ENCODE results near the gene ABCB9. TPM values are rescaled to one million over a fixed set of nuclear protein-coding genes. Genes with fewer than 3 reads are reported as not detected.

The ABCB9 gene
- total RNA-seq, 1 donor from 2014 or later = 11.6 TPM

DNA sequence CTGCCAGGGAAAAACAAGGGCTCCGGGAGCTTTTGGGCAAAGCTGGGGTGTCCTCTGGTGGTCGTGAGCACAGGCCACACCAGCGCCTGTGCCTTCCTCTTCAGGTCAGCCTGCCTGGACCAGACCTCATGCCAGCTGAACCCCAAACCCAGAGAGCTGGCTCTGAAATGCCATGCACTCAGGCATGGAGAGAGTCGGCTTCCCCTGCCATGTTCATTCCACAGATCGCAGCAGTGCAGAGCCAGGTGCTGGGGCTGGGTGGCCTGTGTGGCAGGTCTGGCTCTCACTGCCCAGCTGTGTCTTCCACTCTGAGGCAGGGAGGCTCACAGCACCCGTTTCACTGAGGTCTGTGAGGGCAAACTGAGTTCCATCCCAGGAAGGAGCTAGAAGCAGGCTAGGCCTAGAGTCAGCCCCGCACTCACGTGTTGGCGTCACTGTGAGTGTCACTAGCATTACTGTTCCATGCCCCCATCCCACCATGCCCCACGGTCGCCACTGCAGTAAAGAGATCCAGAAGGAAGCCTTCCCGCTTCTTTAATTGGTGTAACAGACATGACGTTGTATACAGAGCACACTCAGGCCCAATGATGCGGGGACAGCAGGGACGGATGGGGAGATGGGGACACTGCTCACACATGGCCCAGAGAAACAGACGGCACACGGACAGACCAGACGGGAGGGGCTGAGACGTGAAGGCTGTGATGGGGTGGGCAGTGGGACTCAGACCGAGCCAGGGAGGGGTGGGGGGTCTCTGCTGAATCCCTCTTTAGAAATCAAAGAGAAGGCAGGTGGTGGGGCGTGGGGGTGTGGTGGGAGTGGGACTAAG lies 16.9 kb upstream of the ABCB9 start:
- Histone ChIP-seq H2AFZ (ENCODE audit: low read depth, low read length) (no peak overlapping the region), H3K27ac (ENCODE audit: low read depth, low read length) (no peak overlapping the region), H3K36me3 (ENCODE audit: insufficient read depth, low read length) (no peaks in the 10 kb centered on the region), H4K20me1 (ENCODE audit: insufficient read depth, low read length) (peaks cover 28% of the 10 kb centered on the region), H3K9me3 (ENCODE audit: insufficient read depth, low read depth, low read length) (no peaks in the 10 kb centered on the region), H3K4me2 (ENCODE audit: low read length) (peak overlapping the region; percentile 93), H3K79me2 (ENCODE audit: insufficient read depth, low read length) (peaks cover 53% of the 10 kb centered on the region), H3K27me3 (ENCODE audit: insufficient read depth, low read length) (no peaks in the 10 kb centered on the region), H3K4me1 (ENCODE audit: insufficient read depth, low read length) (peaks cover 43% of the 10 kb centered on the region), H3K9ac (ENCODE audit: low read length) (peak overlapping the region; percentile 89), H3K4me3 (ENCODE audit: insufficient read depth, low read depth, low read length) (no peak overlapping the region)
- H3K4me3 Mint-ChIP-seq (ENCODE audit: unreplicated experiment) = peak overlapping the region; percentile 68
- DNase-seq (ENCODE audit: low read depth) (no peak), FAIRE-seq (no peak)
- peak overlapping the region; percentile 34 for H3K27ac Mint-ChIP-seq (ENCODE audit: unreplicated experiment)
- H3K36me3 Mint-ChIP-seq (ENCODE audit: low read depth, unreplicated experiment) = peaks cover 3% of the 10 kb centered on the region
- H3K27me3 Mint-ChIP-seq (ENCODE audit: low read depth, unreplicated experiment) = no peaks in the 10 kb centered on the region
- H3K9me3 Mint-ChIP-seq (ENCODE audit: unreplicated experiment) = no peaks in the 10 kb centered on the region
- H3K4me1 Mint-ChIP-seq (ENCODE audit: low read depth, unreplicated experiment) = peaks cover 29% of the 10 kb centered on the region
- TF ChIP-seq, protein P1, sequence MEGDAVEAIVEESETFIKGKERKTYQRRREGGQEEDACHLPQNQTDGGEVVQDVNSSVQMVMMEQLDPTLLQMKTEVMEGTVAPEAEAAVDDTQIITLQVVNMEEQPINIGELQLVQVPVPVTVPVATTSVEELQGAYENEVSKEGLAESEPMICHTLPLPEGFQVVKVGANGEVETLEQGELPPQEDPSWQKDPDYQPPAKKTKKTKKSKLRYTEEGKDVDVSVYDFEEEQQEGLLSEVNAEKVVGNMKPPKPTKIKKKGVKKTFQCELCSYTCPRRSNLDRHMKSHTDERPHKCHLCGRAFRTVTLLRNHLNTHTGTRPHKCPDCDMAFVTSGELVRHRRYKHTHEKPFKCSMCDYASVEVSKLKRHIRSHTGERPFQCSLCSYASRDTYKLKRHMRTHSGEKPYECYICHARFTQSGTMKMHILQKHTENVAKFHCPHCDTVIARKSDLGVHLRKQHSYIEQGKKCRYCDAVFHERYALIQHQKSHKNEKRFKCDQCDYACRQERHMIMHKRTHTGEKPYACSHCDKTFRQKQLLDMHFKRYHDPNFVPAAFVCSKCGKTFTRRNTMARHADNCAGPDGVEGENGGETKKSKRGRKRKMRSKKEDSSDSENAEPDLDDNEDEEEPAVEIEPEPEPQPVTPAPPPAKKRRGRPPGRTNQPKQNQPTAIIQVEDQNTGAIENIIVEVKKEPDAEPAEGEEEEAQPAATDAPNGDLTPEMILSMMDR (IDR thresholded peaks at IDR 0.05; ENCODE audit: insufficient read depth, low read depth, low read length) = no peak
- no peak for TF ChIP-seq EZH2 (IDR thresholded peaks at IDR 0.05; ENCODE audit: insufficient read depth, low read length)

DNA sequence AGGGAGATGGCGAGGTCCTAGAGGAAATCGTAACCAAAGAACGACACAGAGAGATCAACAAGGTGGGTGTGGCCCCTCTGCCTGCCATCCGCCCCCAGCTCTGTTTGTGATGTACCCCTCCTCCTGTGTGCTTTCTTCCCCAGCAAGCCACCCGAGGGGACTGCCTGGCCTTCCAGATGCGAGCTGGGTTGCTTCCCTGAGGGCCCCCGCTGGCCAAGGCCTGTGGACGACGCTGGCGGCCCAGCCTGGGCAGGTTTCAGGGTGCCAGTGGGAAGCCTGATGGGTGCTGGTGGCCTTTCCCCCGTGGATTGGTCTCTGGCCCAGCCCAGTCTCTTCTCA lies 16.2 kb upstream of the ABCB9 start:
- Histone ChIP-seq H3K27me3 (ENCODE audit: insufficient read depth, low read length) (no peaks in the 10 kb centered on the region), H4K20me1 (ENCODE audit: insufficient read depth, low read length) (peaks cover 28% of the 10 kb centered on the region), H3K4me2 (ENCODE audit: low read length) (peak overlapping the region; percentile 93), H3K27ac (ENCODE audit: low read depth, low read length) (no peak overlapping the region), H3K4me3 (ENCODE audit: insufficient read depth, low read depth, low read length) (no peak overlapping the region), H3K36me3 (ENCODE audit: insufficient read depth, low read length) (no peaks in the 10 kb centered on the region), H3K4me1 (ENCODE audit: insufficient read depth, low read length) (peaks cover 43% of the 10 kb centered on the region), H3K9ac (ENCODE audit: low read length) (peak overlapping the region; percentile 89), H2AFZ (ENCODE audit: low read depth, low read length) (no peak overlapping the region), H3K9me3 (ENCODE audit: insufficient read depth, low read depth, low read length) (no peaks in the 10 kb centered on the region), H3K79me2 (ENCODE audit: insufficient read depth, low read length) (peaks cover 60% of the 10 kb centered on the region)
- Mint-ChIP-seq H3K36me3 (ENCODE audit: low read depth, unreplicated experiment) (peaks cover 3% of the 10 kb centered on the region), H3K27me3 (ENCODE audit: low read depth, unreplicated experiment) (no peaks in the 10 kb centered on the region), H3K4me3 (ENCODE audit: unreplicated experiment) (peak overlapping the region; percentile 90), H3K9me3 (ENCODE audit: unreplicated experiment) (no peaks in the 10 kb centered on the region), H3K27ac (ENCODE audit: unreplicated experiment) (peak overlapping the region; percentile 62), H3K4me1 (ENCODE audit: low read depth, unreplicated experiment) (peaks cover 29% of the 10 kb centered on the region)
- TF ChIP-seq, protein P1 (IDR thresholded peaks at IDR 0.05; ENCODE audit: insufficient read depth, low read depth, low read length) = no peak
- TF ChIP-seq EZH2 (IDR thresholded peaks at IDR 0.05; ENCODE audit: insufficient read depth, low read length) = no peak
- DNase-seq (ENCODE audit: low read depth) (no peak), FAIRE-seq (no peak)
